WTC11 (cell line): ENCODE results near the gene ARAP2.

Experiments used
- CBFB ChIP-seq: sonication (generic); formaldehyde crosslinking; IDR thresholded peaks from 2 replicates; pipeline ENCODE4 v1.8.1; 2022; ENCODE audit warnings: mild to moderate bottlenecking, low read depth, missing genetic modification reagents
- CTCF ChIP-seq: fragments of 200-600 bp; IDR thresholded peaks from 2 replicates; pipeline ENCODE4 v1.8.0; 2022; ENCODE audit warnings: antibody characterized with exemption
- E2F1 ChIP-seq: sonication (generic); formaldehyde crosslinking; IDR thresholded peaks from 2 replicates; pipeline ENCODE4 v1.8.0; 2022; ENCODE audit warnings: mild to moderate bottlenecking, missing genetic modification reagents
- ESRRA ChIP-seq: sonication (generic); formaldehyde crosslinking; IDR thresholded peaks from 2 replicates; pipeline ENCODE4 v1.8.1; 2022; ENCODE audit warnings: mild to moderate bottlenecking, missing genetic modification reagents, borderline replicate concordance
- ETV6 ChIP-seq: sonication (generic); formaldehyde crosslinking; IDR thresholded peaks from 2 replicates; pipeline ENCODE4 v1.8.1; 2022; ENCODE audit warnings: mild to moderate bottlenecking, missing genetic modification reagents
- SOX15 ChIP-seq: fragments of 250-450 bp; sonication (Bioruptor Pico); IDR thresholded peaks from 2 replicates; pipeline ENCODE4 v1.9.0; 2021; ENCODE audit warnings: mild to moderate bottlenecking
- TP53 ChIP-seq: sonication (generic); formaldehyde crosslinking; IDR thresholded peaks from 2 replicates; pipeline ENCODE4 v1.8.1; 2023; ENCODE audit warnings: mild to moderate bottlenecking, missing genetic modification reagents

GRCh38 chr4:36196145-36196913, 48.0 kb downstream of the ARAP2 start:
- no peak for TF ChIP-seq TP53 (CRISPR knock-in tag)
- TF ChIP-seq CBFB (CRISPR knock-in tag): no peak
- no peak for TF ChIP-seq ESRRA (CRISPR knock-in tag)
- no peak for TF ChIP-seq CTCF
- no peak for TF ChIP-seq SOX15
- TF ChIP-seq ETV6: no peak
- no peak for TF ChIP-seq E2F1
